ENCODE measurements around the gene ZNF446. TPM values are rescaled to one million over a fixed set of nuclear protein-coding genes. Genes with fewer than 3 reads are reported as not detected.

ZNF446 gene
- total and polyA plus RNA-seq, 10 of the 15 experiments (the other 5 are each of a cell fraction or from before 2014, with no cell fraction given): 0.14 to 6.9 (median 4.1) TPM

DNA sequence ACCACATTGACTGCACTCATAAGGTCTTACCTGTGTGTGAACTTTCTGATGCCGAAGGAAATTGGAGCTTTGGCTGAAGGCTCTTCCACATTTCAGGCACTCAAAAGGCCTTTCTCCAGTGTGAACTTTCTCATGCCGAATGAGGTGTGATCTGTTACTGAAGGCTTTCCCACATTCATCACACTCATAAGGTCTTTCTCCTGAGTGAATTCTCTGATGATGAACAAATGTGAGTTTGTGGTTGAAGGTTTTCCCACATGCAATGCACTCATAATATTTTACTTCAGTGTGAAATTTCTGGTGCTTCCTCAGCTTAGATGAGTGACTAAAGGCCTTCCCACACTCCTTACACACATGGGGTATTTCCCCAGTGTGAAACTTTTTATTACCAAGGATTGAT, 41.9 kb upstream of the ZNF446 start:
- Histone ChIP-seq H3K9ac (ENCODE audit: control insufficient read depth, insufficient read depth, low read length) (no peak overlapping the region), H3K27ac (ENCODE audit: control insufficient read depth, insufficient read depth) (no peak overlapping the region), H3K4me3 (no peak overlapping the region), H2AFZ (ENCODE audit: control insufficient read depth, low read depth, low read length) (no peak overlapping the region), H3K79me2 (ENCODE audit: control insufficient read depth, insufficient read depth, low read length) (peaks cover 1% of the 10 kb centered on the region; the same call in 1 of the 2 replicates), H4K20me1 (ENCODE audit: control insufficient read depth, insufficient read depth) (no peaks in the 10 kb centered on the region), H3K9me3 (replicated peaks; ENCODE audit: control insufficient read depth, insufficient read depth, low read length) (peaks cover 57% of the 10 kb centered on the region), H3K4me2 (ENCODE audit: control insufficient read depth, insufficient read depth) (no peak overlapping the region), H3K36me3 (ENCODE audit: control insufficient read depth in 2 of 2, insufficient read depth in 2 of 2, low read length in 1 of 2) (peaks cover 0 to 17% of the 10 kb centered on the region in 2 experiments; a peak in 2 of 4 replicates), H3K27me3 (replicated peaks in 1 of 2; ENCODE audit: control insufficient read depth in 2 of 2, insufficient read depth in 2 of 2, low read length in 1 of 2) (no peaks in the 10 kb centered on the region), H3K4me1 (ENCODE audit: control insufficient read depth, insufficient read depth, low read length) (peaks cover 3% of the 10 kb centered on the region; the same call in 1 of the 2 replicates)
- POLR2A ChIA-PET: no interaction called here
- SMC1A ChIA-PET (ENCODE audit: uncharacterized antibody, unreplicated experiment): no interaction called here
- intact Hi-C loops (cut with micrococcal nuclease; ENCODE audit: unreplicated experiment): no loop called here
- RAD21 ChIA-PET (ENCODE audit: unreplicated experiment): no interaction called here
- ATAC-seq (no peak), FAIRE-seq (no peak), DNase-seq (ENCODE audit: low read depth, low spot score) (no peak)
- no TSS peak for BruUV-seq (replicated peaks)
- CTCF ChIA-PET: no interaction called here
- WGBS (ENCODE audit: insufficient coverage, insufficient replicate concordance, low lambda C conversion rate, missing lambda C conversion rate): 100% methylated on average over 2 of the region's 2 CpGs
- TF ChIP-seq TCF12 (IDR thresholded peaks at IDR 0.05; ENCODE audit: low read depth, low read length): no peak
- TF ChIP-seq, protein P1, sequence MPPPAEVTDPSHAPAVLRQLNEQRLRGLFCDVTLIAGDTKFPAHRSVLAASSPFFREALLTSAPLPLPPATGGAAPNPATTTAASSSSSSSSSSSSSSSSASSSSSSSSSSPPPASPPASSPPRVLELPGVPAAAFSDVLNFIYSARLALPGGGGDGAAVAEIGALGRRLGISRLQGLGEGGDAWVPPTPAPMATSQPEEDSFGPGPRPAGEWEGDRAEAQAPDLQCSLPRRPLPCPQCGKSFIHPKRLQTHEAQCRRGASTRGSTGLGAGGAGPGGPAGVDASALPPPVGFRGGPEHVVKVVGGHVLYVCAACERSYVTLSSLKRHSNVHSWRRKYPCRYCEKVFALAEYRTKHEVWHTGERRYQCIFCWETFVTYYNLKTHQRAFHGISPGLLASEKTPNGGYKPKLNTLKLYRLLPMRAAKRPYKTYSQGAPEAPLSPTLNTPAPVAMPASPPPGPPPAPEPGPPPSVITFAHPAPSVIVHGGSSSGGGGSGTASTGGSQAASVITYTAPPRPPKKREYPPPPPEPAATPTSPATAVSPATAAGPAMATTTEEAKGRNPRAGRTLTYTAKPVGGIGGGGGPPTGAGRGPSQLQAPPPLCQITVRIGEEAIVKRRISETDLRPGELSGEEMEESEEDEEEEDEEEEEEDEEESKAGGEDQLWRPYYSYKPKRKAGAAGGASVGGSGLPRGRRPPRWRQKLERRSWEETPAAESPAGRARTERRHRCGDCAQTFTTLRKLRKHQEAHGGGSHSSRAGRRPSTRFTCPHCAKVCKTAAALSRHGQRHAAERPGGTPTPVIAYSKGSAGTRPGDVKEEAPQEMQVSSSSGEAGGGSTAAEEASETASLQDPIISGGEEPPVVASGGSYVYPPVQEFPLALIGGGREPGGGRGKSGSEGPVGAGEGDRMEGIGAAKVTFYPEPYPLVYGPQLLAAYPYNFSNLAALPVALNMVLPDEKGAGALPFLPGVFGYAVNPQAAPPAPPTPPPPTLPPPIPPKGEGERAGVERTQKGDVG (CRISPR knock-in tag; IDR thresholded peaks at IDR 0.05): no peak
- TF ChIP-seq, protein P2, sequence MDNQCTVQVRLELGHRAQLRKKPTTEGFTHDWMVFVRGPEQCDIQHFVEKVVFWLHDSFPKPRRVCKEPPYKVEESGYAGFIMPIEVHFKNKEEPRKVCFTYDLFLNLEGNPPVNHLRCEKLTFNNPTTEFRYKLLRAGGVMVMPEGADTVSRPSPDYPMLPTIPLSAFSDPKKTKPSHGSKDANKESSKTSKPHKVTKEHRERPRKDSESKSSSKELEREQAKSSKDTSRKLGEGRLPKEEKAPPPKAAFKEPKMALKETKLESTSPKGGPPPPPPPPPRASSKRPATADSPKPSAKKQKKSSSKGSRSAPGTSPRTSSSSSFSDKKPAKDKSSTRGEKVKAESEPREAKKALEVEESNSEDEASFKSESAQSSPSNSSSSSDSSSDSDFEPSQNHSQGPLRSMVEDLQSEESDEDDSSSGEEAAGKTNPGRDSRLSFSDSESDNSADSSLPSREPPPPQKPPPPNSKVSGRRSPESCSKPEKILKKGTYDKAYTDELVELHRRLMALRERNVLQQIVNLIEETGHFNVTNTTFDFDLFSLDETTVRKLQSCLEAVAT (IDR thresholded peaks at IDR 0.05): no peak
- TF ChIP-seq SUPT20H (IDR thresholded peaks at IDR 0.05; ENCODE audit: borderline replicate concordance, control insufficient read depth, low read depth, low read length): no peak
- TF ChIP-seq TCF7 (IDR thresholded peaks at IDR 0.05; ENCODE audit: borderline replicate concordance): no peak
- TF ChIP-seq ZBED1 (IDR thresholded peaks at IDR 0.05; ENCODE audit: borderline replicate concordance): no peak
- in situ Hi-C loops (cut with MboI): no loop called here
